Aortic smooth muscle cell (primary cell): ENCODE measurements around the gene ASNS. TPM values are rescaled to one million over a fixed set of nuclear protein-coding genes. Genes with fewer than 3 reads are reported as not detected.

Source experiments
- total RNA-seq: library from RNA; depleted of rRNA; stranded (reverse); fragments of >200 nt; gene quantifications from 2 replicates; pipeline ENCODE4 v1.2.3, GENCODE V29; 2014

ASNS gene
- 14.9 and 21.2 TPM in 2 replicates for total RNA-seq

GRCh38 chr7:97872025-97872669, at the start of gene ASNS:
Gene ASNS, minus strand, starts transcription at chr7:97872408. Its CDS starts 3,252 bp downstream, at chr7:97869156.

Other genes with a start within 250 kb of the ASNS start
- not detected in 2 replicates for gene TAC1, start 140.3 kb downstream of the ASNS start, total RNA-seq
- not detected in 2 replicates for gene OCM2, start 117.8 kb upstream of the ASNS start, total RNA-seq
- gene LMTK2, start 234.5 kb upstream of the ASNS start, total RNA-seq = 7.2 and 7.4 TPM in 2 replicates